H1 (cell line): ENCODE measurements around the gene CD300A. TPM values are rescaled to one million over a fixed set of nuclear protein-coding genes. Genes with fewer than 3 reads are reported as not detected.
A peak's percentile ranks its signal among the peaks of the same experiment; 100 is the strongest.

Source experiments
- CTCF ChIA-PET: fragments of 300-600 bp; sonication (Branson Sonifier 250); formaldehyde crosslinking; loops from one replicate; lab custom pipeline; 2021; ENCODE audit not compliant: partially characterized antibody; lab: Charles Lee
- POLR2A ChIA-PET: fragments of 300-600 bp; sonication (Branson Sonifier 250); formaldehyde crosslinking; loops from one replicate; lab custom pipeline; 2021; ENCODE audit warnings: inconsistent platforms; ENCODE audit not compliant: partially characterized antibody; lab: Charles Lee
- DNase-seq, 2 experiments: peaks; one replicate each; pipeline versions ENCODE4 v3.0.0 to v3.0.0-alpha.2; 2010 to 2022; ENCODE audit warnings: low spot score in 2 of 2, low read depth in 1 of 2, mixed read lengths in 1 of 2
- FAIRE-seq: peaks from 2 replicates; lab custom pipeline; 2011; peaks lifted over from hg19 to GRCh38; lab: Jason Lieb, UNC
- H2AFZ ChIP-seq: 2 replicates; pipeline ENCODE4 v1.8.1; 2012; ENCODE audit warnings: low read length, inconsistent platforms
- H2AK5ac ChIP-seq: 2 replicates; pipeline ENCODE4 v1.6.1; 2013; ENCODE audit warnings: low read depth, low read length
- H2BK120ac ChIP-seq: replicated peaks from 2 replicates; pipeline ENCODE3; 2013; ENCODE audit warnings: low read depth, low read length, inconsistent platforms
- H2BK12ac ChIP-seq: 2 replicates; pipeline ENCODE4 v1.6.1; 2013; ENCODE audit warnings: low read depth, low read length
- H2BK15ac ChIP-seq: 2 replicates; pipeline ENCODE4 v1.6.1; 2013; ENCODE audit warnings: low read length
- H2BK20ac ChIP-seq: 2 replicates; pipeline ENCODE4 v1.6.1; 2013; ENCODE audit warnings: low read length
- H2BK5ac ChIP-seq: 2 replicates; pipeline ENCODE4 v1.6.1; 2013; ENCODE audit warnings: low read depth, low read length
- H3K14ac ChIP-seq: 2 replicates; pipeline ENCODE4 v1.6.1; 2013; ENCODE audit warnings: inconsistent platforms; ENCODE audit not compliant: insufficient read length
- H3K18ac ChIP-seq: 2 replicates; pipeline ENCODE4 v1.6.1; 2013; ENCODE audit warnings: low read length; ENCODE audit errors: extremely low read depth
- H3K23ac ChIP-seq: 2 replicates; pipeline ENCODE4 v1.6.1; 2013; ENCODE audit warnings: inconsistent platforms; ENCODE audit not compliant: insufficient read length
- H3K23me2 ChIP-seq: 2 replicates; pipeline ENCODE4 v1.6.1; 2013; ENCODE audit warnings: low read depth, low read length
- H3K27ac ChIP-seq: 2 replicates; pipeline ENCODE4 v1.6.1; 2011; ENCODE audit warnings: low read depth, low read length, inconsistent platforms
- H3K27me3 ChIP-seq, 4 experiments: replicated peaks in 1 of 4; 1 replicate in 1 of 4; 2 replicates in 3 of 4; pipeline versions ENCODE4 v1.6.1 to v1.8.1; 2011 to 2013; ENCODE audit warnings: low read length in 3 of 4, mild to moderate bottlenecking in 3 of 4, inconsistent platforms in 2 of 4, mixed read lengths in 2 of 4, moderate library complexity in 1 of 4; ENCODE audit not compliant: control insufficient read depth in 3 of 4, insufficient read depth in 3 of 4; ENCODE audit errors: extremely low read depth in 1 of 4
- H3K36me3 ChIP-seq, 4 experiments: 2 replicates each; pipeline versions ENCODE4 v1.6.1 to v1.8.1; 2011 to 2013; ENCODE audit warnings: mild to moderate bottlenecking in 4 of 4, low read length in 3 of 4, moderate library complexity in 2 of 4, control low read depth in 1 of 4, inconsistent platforms in 1 of 4; ENCODE audit not compliant: insufficient read depth in 4 of 4, control insufficient read depth in 2 of 4
- H3K4ac ChIP-seq: replicated peaks from 2 replicates; pipeline ENCODE3; 2013; ENCODE audit warnings: low read length, low read depth, mixed read lengths, inconsistent platforms; ENCODE audit not compliant: insufficient read length
- H3K4me1 ChIP-seq, 4 experiments: replicated peaks in 1 of 4; 1 replicate in 1 of 4; 2 replicates in 3 of 4; pipeline versions ENCODE4 v1.6.1 to v1.8.1; 2011 to 2013; ENCODE audit warnings: low read length in 3 of 4, inconsistent platforms in 2 of 4, mixed read lengths in 1 of 4; ENCODE audit not compliant: insufficient read depth in 4 of 4, control insufficient read depth in 3 of 4
- H3K4me2 ChIP-seq, 2 experiments: 2 replicates each; pipeline versions ENCODE4 v1.6.1 to v1.8.1; 2011 to 2013; ENCODE audit warnings: low read depth in 2 of 2, low read length in 2 of 2, control low read depth in 1 of 2, inconsistent platforms in 1 of 2, mild to moderate bottlenecking in 1 of 2; ENCODE audit not compliant: insufficient read depth in 1 of 2
- H3K4me3 ChIP-seq, 4 experiments: fragments of 200-600, 300-600 bp in 1 of 4; sonication (generic), shearing (Covaris generic), sonication (Bioruptor Twin) in 1 of 4; 2 replicates each; pipeline versions ENCODE4 v1.5.1 to v1.8.1; 2011 to 2016; ENCODE audit warnings: low read length in 4 of 4, low read depth in 3 of 4, control low read depth in 2 of 4, inconsistent platforms in 2 of 4, mild to moderate bottlenecking in 2 of 4, mixed read lengths in 1 of 4, moderate library complexity in 1 of 4; ENCODE audit not compliant: insufficient read depth in 2 of 4; ENCODE audit errors: extremely low read depth in 1 of 4
- H3K56ac ChIP-seq: replicated peaks from 2 replicates; pipeline ENCODE3; 2013; ENCODE audit warnings: low read depth, mild to moderate bottlenecking, mixed read lengths, low read length, inconsistent platforms; ENCODE audit not compliant: insufficient read length
- H3K79me1 ChIP-seq: 2 replicates; pipeline ENCODE4 v1.6.1; 2013; ENCODE audit warnings: low read depth, low read length, control low read depth
- H3K79me2 ChIP-seq, 2 experiments: 2 replicates each; pipeline versions ENCODE4 v1.6.1 to v1.8.1; 2012 to 2013; ENCODE audit warnings: low read length in 2 of 2, mild to moderate bottlenecking in 2 of 2, inconsistent platforms in 1 of 2; ENCODE audit not compliant: insufficient read depth in 2 of 2, control insufficient read depth in 1 of 2
- H3K9ac ChIP-seq, 4 experiments: replicated peaks in 1 of 4; 1 replicate in 1 of 4; 2 replicates in 3 of 4; pipeline versions ENCODE4 v1.6.1 to v1.8.1; 2011 to 2013; ENCODE audit warnings: low read depth in 3 of 4, low read length in 3 of 4, control low read depth in 2 of 4, mild to moderate bottlenecking in 2 of 4, moderate library complexity in 2 of 4, inconsistent platforms in 1 of 4; ENCODE audit errors: extremely low read depth in 1 of 4
- H3K9me3 ChIP-seq, 2 experiments: 2 replicates each; pipeline versions ENCODE4 v1.6.1 to v1.8.1; 2012 to 2013; ENCODE audit warnings: mild to moderate bottlenecking in 2 of 2, moderate library complexity in 2 of 2, control low read depth in 1 of 2, inconsistent platforms in 1 of 2, low read depth in 1 of 2, low read length in 1 of 2, mixed read lengths in 1 of 2; ENCODE audit not compliant: insufficient read depth in 2 of 2
- H4K20me1 ChIP-seq, 2 experiments: replicated peaks in 1 of 2; 2 replicates each; pipeline versions ENCODE3 to v1.8.1; 2011 to 2013; ENCODE audit warnings: inconsistent platforms in 2 of 2, low read length in 2 of 2, mild to moderate bottlenecking in 1 of 2; ENCODE audit not compliant: insufficient read depth in 2 of 2, control insufficient read depth in 1 of 2
- H4K5ac ChIP-seq: 2 replicates; pipeline ENCODE4 v1.6.1; 2013; ENCODE audit warnings: low read length, low read depth, mixed read lengths, inconsistent platforms; ENCODE audit not compliant: insufficient read length
- H4K8ac ChIP-seq: 2 replicates; pipeline ENCODE4 v1.8.0; 2013; ENCODE audit warnings: mild to moderate bottlenecking, moderate library complexity, low read length, inconsistent platforms; ENCODE audit not compliant: insufficient read depth; ENCODE audit errors: extremely low read depth
- H4K91ac ChIP-seq: replicated peaks from 2 replicates; pipeline ENCODE3; 2013; ENCODE audit warnings: low read length, mixed read lengths, inconsistent platforms; ENCODE audit not compliant: insufficient read length
- KDM1A ChIP-seq: fragments of 200-600, 300-600 bp; sonication (generic); IDR thresholded peaks from 2 replicates; pipeline ENCODE4 v1.7.1; 2016; ENCODE audit warnings: mild to moderate bottlenecking, low read length, borderline replicate concordance
- POLR2AphosphoS5 ChIP-seq: IDR thresholded peaks from 2 replicates; pipeline ENCODE4 v1.6.1; 2011; ENCODE audit warnings: low read depth, low read length
- RBBP5 ChIP-seq: IDR thresholded peaks from 2 replicates; pipeline ENCODE4 v1.7.1; 2012; ENCODE audit warnings: low read depth, mild to moderate bottlenecking, inconsistent platforms, low read length, moderate library complexity, borderline replicate concordance
- RNF2 ChIP-seq: fragments of 200-900, 300-1000 bp; sonication (generic); IDR thresholded peaks from 2 replicates; pipeline ENCODE4 v1.7.1; 2016; ENCODE audit warnings: borderline replicate concordance, low read depth, mild to moderate bottlenecking, antibody characterized with exemption, low read length; ENCODE audit not compliant: poor library complexity, severe bottlenecking; ENCODE audit errors: missing control alignments
- SAP30 ChIP-seq: fragments of 300-600 bp; sonication (generic); IDR thresholded peaks from 2 replicates; pipeline ENCODE4 v1.7.1; 2012; ENCODE audit warnings: low read length, moderate library complexity, mild to moderate bottlenecking, inconsistent platforms; ENCODE audit not compliant: insufficient read depth, insufficient replicate concordance
- TBP ChIP-seq: IDR thresholded peaks from 2 replicates; pipeline ENCODE4 v1.6.1; 2011; ENCODE audit warnings: low read depth, low read length, improper control_type of control experiment
- WGBS, 2 experiments: shearing (Covaris generic) in 1 of 2; methylation state at CpG; one replicate each; pipeline versions ENCODE4 v1.1.6 to v1.1.7; 2013 to 2015; ENCODE audit warnings: low lambda C conversion rate in 2 of 2, mixed read lengths in 2 of 2, inconsistent platforms in 1 of 2, low coverage in 1 of 2, missing lambda C conversion rate in 1 of 2; ENCODE audit not compliant: insufficient replicate concordance in 2 of 2, insufficient coverage in 1 of 2, insufficient read length in 1 of 2; ENCODE audit errors: extremely low coverage in 1 of 2, missing lambda C conversion rate in 1 of 2; 5-methylcytosine and 5-hydroxymethylcytosine counted together
- polyA plus RNA-seq, 7 experiments: library from polyadenylated mRNA; depleted of rRNA in 3 of 7; stranded (reverse) in 5 of 7; unstranded in 2 of 7; fragments of >200 nt in 5 of 7; fragments of 200-250 nt in 2 of 7; gene quantifications; 1 replicate in 5 of 7; 2 replicates in 1 of 7; 4 replicates in 1 of 7; pipeline versions ENCODE4 v1.2.1 to v1.2.3, GENCODE V29; 2011 to 2013; ENCODE audit warnings: missing spikeins in 2 of 7, mixed read lengths in 2 of 7
- total RNA-seq: library from RNA; stranded (reverse); fragmentation: NEBNext Ultra II Directional; extraction: Animal tissue kit (Norgen Biotek cat#: 25700); gene quantifications from 2 replicates; pipeline ENCODE4 v1.2.1, GENCODE V29; 2021

The CD300A gene
- total and polyA plus RNA-seq, 2 of the 8 experiments (the other 6 are each of a cell fraction or from before 2014, with no cell fraction given), result 0.52 to 1.3 TPM

GRCh38 chr17:74417178-74418045 lies 49.0 kb upstream of the CD300A start:
- no peak overlapping the region for H3K4ac ChIP-seq
- H2BK15ac ChIP-seq, result 0 out of 2 replicates have a peak overlapping the region, but pooled peaks have one; percentile 1
- H2BK120ac ChIP-seq, result no peak overlapping the region
- DNase-seq, result no peak
- H3K4me1 ChIP-seq, result peaks cover 0 to 4% (median 0%) of the 10 kb centered on the region in 4 experiments; a peak in 2 of 7 replicates
- no peak overlapping the region for H2AFZ ChIP-seq
- no peaks in the 10 kb centered on the region for H3K27me3 ChIP-seq
- no peak overlapping the region for H3K4me2 ChIP-seq
- 0 out of 2 replicates have a peak overlapping the region, but pooled peaks have one; percentile 33 for H2BK12ac ChIP-seq
- no peaks in the 10 kb centered on the region for H3K79me1 ChIP-seq
- no peak overlapping the region for H3K56ac ChIP-seq
- no peak overlapping the region for H2AK5ac ChIP-seq
- H3K9ac ChIP-seq, result no peak overlapping the region
- no peaks in the 10 kb centered on the region for H3K79me2 ChIP-seq
- 0 out of 8 replicates have a peak, but pooled peaks cover 0 to 2% (median 0%) of the 10 kb centered on the region in 4 experiments for H3K36me3 ChIP-seq
- POLR2A ChIA-PET, result interaction anchor here (0.8 to 1.6 kb wide), 2 partner anchors 13 to 19 kb away, joined by 3 read pairs; no protein-coding TSS in a partner anchor
- no peak for TF ChIP-seq RNF2
- TF ChIP-seq SAP30, result no peak
- no peak for TF ChIP-seq KDM1A
- TF ChIP-seq TBP, result peak; percentile 89
- no peak for TF ChIP-seq POLR2AphosphoS5
- no peak for TF ChIP-seq RBBP5
- TF ChIP-seq, all 59 proteins: peak for 1
- Histone ChIP-seq H3K23ac (no peak overlapping the region), H4K91ac (no peak overlapping the region), H2BK5ac (no peak overlapping the region), H4K8ac (no peak overlapping the region), H3K27ac (no peak overlapping the region), H2BK20ac (no peak overlapping the region), H3K9me3 (no peaks in the 10 kb centered on the region), H3K4me3 (no peak overlapping the region), H3K23me2 (no peaks in the 10 kb centered on the region; the same call in 1 of the 2 replicates), H4K20me1 (no peaks in the 10 kb centered on the region), H3K18ac (peak overlapping the region; percentile 13; the same call in 1 of the 2 replicates), H3K14ac (no peak overlapping the region), H4K5ac (no peak overlapping the region)
- 77% methylated on average over 11 of the region's 12 CpGs; no CpG with 5 or more reads in 1 of the 2 experiments for WGBS, 2 experiments
- no peak for FAIRE-seq
- CTCF ChIA-PET, result interaction anchor here (0.9 to 3.1 kb wide), 10 partner anchors 8 to 56 kb away, joined by 4 to 22 read pairs (median 7); partner anchors contain the start of genes BTBD17 and GPR142
